ENCODE measurements around the gene ADAM10. TPM values are rescaled to one million over a fixed set of nuclear protein-coding genes. Genes with fewer than 3 reads are reported as not detected.
"Not testable (repeated sequence)": the region's sequence is repeated elsewhere in the genome, so short reads cannot be mapped to it uniquely, and the experiment has no call there.

Gene ADAM10
- total RNA-seq, 1 donor from 2014 or later = 140 TPM

DNA sequence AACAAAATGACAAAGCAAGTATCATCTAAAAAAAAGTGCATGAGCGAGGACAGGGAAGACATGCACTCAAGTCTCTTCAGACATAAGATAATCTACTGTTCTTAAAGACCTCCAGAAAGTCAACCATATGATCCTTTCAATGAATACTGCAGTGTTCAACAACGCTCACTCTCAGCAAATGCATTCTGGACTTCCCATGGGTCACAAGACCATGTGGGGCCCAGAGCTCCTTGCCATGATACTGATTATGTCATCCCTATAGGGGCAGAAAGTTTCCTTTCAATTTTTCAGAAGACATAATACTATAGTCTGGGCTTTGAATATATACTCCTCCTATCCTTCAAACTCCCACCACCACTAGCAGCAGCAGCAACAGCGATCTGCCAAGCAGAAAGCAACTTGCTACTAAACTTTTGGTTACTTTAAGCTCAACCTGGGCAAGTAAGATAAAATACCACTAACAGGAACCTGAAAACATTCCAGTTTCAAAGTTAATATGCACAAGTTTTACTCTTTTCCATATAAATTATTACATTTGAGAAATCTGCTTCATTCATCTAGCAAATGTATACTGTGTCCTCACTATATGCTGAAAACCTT is 143.5 kb downstream of the ADAM10 start:
- Mint-ChIP-seq H3K27me3 (ENCODE audit: unreplicated experiment) (no peaks in the 10 kb centered on the region), H3K9me3 (ENCODE audit: unreplicated experiment) (no peaks in the 10 kb centered on the region), H3K27ac (ENCODE audit: unreplicated experiment) (no peak overlapping the region), H3K4me3 (ENCODE audit: unreplicated experiment) (no peak overlapping the region), H3K36me3 (ENCODE audit: unreplicated experiment) (no peaks in the 10 kb centered on the region), H3K4me1 (ENCODE audit: low read depth, unreplicated experiment) (no peaks in the 10 kb centered on the region)
- DNase-seq = no peak
- TF ChIP-seq, protein P1, sequence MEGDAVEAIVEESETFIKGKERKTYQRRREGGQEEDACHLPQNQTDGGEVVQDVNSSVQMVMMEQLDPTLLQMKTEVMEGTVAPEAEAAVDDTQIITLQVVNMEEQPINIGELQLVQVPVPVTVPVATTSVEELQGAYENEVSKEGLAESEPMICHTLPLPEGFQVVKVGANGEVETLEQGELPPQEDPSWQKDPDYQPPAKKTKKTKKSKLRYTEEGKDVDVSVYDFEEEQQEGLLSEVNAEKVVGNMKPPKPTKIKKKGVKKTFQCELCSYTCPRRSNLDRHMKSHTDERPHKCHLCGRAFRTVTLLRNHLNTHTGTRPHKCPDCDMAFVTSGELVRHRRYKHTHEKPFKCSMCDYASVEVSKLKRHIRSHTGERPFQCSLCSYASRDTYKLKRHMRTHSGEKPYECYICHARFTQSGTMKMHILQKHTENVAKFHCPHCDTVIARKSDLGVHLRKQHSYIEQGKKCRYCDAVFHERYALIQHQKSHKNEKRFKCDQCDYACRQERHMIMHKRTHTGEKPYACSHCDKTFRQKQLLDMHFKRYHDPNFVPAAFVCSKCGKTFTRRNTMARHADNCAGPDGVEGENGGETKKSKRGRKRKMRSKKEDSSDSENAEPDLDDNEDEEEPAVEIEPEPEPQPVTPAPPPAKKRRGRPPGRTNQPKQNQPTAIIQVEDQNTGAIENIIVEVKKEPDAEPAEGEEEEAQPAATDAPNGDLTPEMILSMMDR (IDR thresholded peaks at IDR 0.05; ENCODE audit: partially characterized antibody, unreplicated experiment) = no peak

DNA sequence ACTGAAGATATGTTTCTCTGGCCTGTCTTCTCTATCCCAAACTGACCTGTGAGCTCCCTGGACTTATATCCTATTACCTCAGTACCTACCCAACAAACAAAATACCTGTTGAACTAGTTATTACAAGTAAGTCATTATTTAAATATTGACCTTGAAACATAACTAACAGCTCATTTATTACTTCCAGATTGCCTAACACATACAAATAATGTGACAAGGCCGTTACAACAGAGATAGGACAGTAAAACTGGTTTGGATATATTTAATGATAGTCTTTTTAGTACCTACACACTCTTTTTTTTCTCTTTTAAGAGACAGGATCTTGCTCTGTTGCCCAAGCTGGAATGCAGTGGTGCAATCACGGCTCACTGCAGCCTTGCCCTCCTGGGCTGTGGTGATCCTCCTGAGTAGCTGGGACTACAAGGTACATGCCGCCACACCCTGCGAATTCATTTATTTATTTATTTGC is 145.0 kb downstream of the ADAM10 start:
- TF ChIP-seq, protein P1 (IDR thresholded peaks at IDR 0.05; ENCODE audit: partially characterized antibody, unreplicated experiment) = no peak
- Mint-ChIP-seq H3K27me3 (ENCODE audit: unreplicated experiment) (no peaks in the 10 kb centered on the region), H3K36me3 (ENCODE audit: unreplicated experiment) (no peaks in the 10 kb centered on the region), H3K4me3 (ENCODE audit: unreplicated experiment) (no peak overlapping the region), H3K4me1 (ENCODE audit: low read depth, unreplicated experiment) (no peaks in the 10 kb centered on the region), H3K9me3 (ENCODE audit: unreplicated experiment) (no peaks in the 10 kb centered on the region), H3K27ac (ENCODE audit: unreplicated experiment) (no peak overlapping the region)
- DNase-seq = no peak

GRCh38 chr15:58603927-58604326 is 145.6 kb downstream of the ADAM10 start:
- not testable (repeated sequence) for H3K4me3 Mint-ChIP-seq (ENCODE audit: unreplicated experiment); H3K27ac Mint-ChIP-seq (ENCODE audit: unreplicated experiment); H3K27me3 Mint-ChIP-seq (ENCODE audit: unreplicated experiment); H3K9me3 Mint-ChIP-seq (ENCODE audit: unreplicated experiment); H3K36me3 Mint-ChIP-seq (ENCODE audit: unreplicated experiment); H3K4me1 Mint-ChIP-seq (ENCODE audit: low read depth, unreplicated experiment); DNase-seq

DNA sequence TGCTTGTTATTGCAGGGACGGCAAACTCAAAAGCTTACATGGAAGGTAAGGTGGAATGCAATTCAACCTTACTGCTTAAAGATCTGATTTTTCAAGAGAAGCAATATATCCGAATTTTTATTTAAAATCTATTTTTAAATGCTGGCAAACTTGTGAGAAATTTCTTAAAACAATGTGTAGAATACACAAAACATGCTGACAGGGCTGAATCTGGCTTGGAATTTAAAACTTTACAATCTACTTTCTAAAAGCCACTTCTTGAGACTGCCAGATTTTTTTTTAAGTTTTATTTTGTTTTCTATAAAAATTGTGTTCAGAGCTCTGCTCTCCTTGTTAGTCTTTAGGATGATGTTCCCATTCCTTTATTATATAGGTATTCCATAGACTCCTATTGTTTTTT is 146.7 kb downstream of the ADAM10 start:
- Mint-ChIP-seq H3K9me3 (ENCODE audit: unreplicated experiment) (no peaks in the 10 kb centered on the region), H3K4me3 (ENCODE audit: unreplicated experiment) (no peak overlapping the region), H3K27me3 (ENCODE audit: unreplicated experiment) (no peaks in the 10 kb centered on the region), H3K36me3 (ENCODE audit: unreplicated experiment) (no peaks in the 10 kb centered on the region), H3K27ac (ENCODE audit: unreplicated experiment) (no peak overlapping the region), H3K4me1 (ENCODE audit: low read depth, unreplicated experiment) (no peaks in the 10 kb centered on the region)
- TF ChIP-seq, protein P1 (IDR thresholded peaks at IDR 0.05; ENCODE audit: partially characterized antibody, unreplicated experiment) = no peak
- no peak for DNase-seq

GRCh38 chr15:58598829-58599210 is 150.7 kb downstream of the ADAM10 start:
- no peaks in the 10 kb centered on the region for H3K9me3 Mint-ChIP-seq (ENCODE audit: unreplicated experiment)
- no peak for DNase-seq
- H3K27ac Mint-ChIP-seq (ENCODE audit: unreplicated experiment) = no peak overlapping the region
- no peak overlapping the region for H3K4me3 Mint-ChIP-seq (ENCODE audit: unreplicated experiment)
- H3K36me3 Mint-ChIP-seq (ENCODE audit: unreplicated experiment) = no peaks in the 10 kb centered on the region
- peaks cover 3% of the 10 kb centered on the region for H3K4me1 Mint-ChIP-seq (ENCODE audit: low read depth, unreplicated experiment)
- no peaks in the 10 kb centered on the region for H3K27me3 Mint-ChIP-seq (ENCODE audit: unreplicated experiment)
- TF ChIP-seq, protein P1 (IDR thresholded peaks at IDR 0.05; ENCODE audit: partially characterized antibody, unreplicated experiment) = no peak
